ENCODE results near the gene PIGZ. TPM values are rescaled to one million over a fixed set of nuclear protein-coding genes. Genes with fewer than 3 reads are reported as not detected.
A peak's percentile ranks its signal among the peaks of the same experiment; 100 is the strongest.

PIGZ gene
- total RNA-seq, 1 donor from 2014 or later: 3.6 TPM

GRCh38 chr3:197014024-197014423 is 45.4 kb upstream of the PIGZ start:
- H3K27me3 ChIP-seq: no peaks in the 10 kb centered on the region
- no peak for TF ChIP-seq CTCF (IDR thresholded peaks at IDR 0.05)
- no peak overlapping the region for H3K27ac ChIP-seq
- ATAC-seq: no peak
- no peak for DNase-seq
- H3K4me1 ChIP-seq: no peaks in the 10 kb centered on the region
- intact Hi-C loops (cut with DNase I): no loop called here
- no peaks in the 10 kb centered on the region for H3K36me3 ChIP-seq
- H3K9me3 ChIP-seq: no peaks in the 10 kb centered on the region
- no peak overlapping the region for H3K4me3 ChIP-seq

GRCh38 chr3:197012540-197012883 is 43.9 kb upstream of the PIGZ start:
- Histone ChIP-seq H3K36me3 (no peaks in the 10 kb centered on the region), H3K27ac (no peak overlapping the region), H3K9me3 (no peaks in the 10 kb centered on the region), H3K27me3 (no peaks in the 10 kb centered on the region), H3K4me1 (no peaks in the 10 kb centered on the region), H3K4me3 (no peak overlapping the region)
- DNase-seq: no peak
- no peak for TF ChIP-seq CTCF (IDR thresholded peaks at IDR 0.05)
- intact Hi-C loops (cut with DNase I): no loop called here
- ATAC-seq: no peak

- no peak for DNase-seq
- Histone ChIP-seq H3K4me3 (no peak overlapping the region), H3K9me3 (no peaks in the 10 kb centered on the region), H3K27me3 (no peaks in the 10 kb centered on the region), H3K4me1 (no peaks in the 10 kb centered on the region), H3K36me3 (no peaks in the 10 kb centered on the region), H3K27ac (no peak overlapping the region)
- TF ChIP-seq CTCF (IDR thresholded peaks at IDR 0.05): no peak
- no peak for ATAC-seq
- intact Hi-C loops (cut with DNase I): no loop called here
Measured at GRCh38 chr3:197011780-197012539, 43.3 kb upstream of the PIGZ start.

GRCh38 chr3:197010556-197011351 is 42.1 kb upstream of the PIGZ start:
- no peak for TF ChIP-seq CTCF (IDR thresholded peaks at IDR 0.05)
- no peaks in the 10 kb centered on the region for H3K4me1 ChIP-seq
- no peak overlapping the region for H3K27ac ChIP-seq
- no peaks in the 10 kb centered on the region for H3K36me3 ChIP-seq
- no peaks in the 10 kb centered on the region for H3K9me3 ChIP-seq
- DNase-seq (no peak), ATAC-seq (peak; percentile 5)
- no peaks in the 10 kb centered on the region for H3K27me3 ChIP-seq
- intact Hi-C loops (cut with DNase I): no loop called here
- H3K4me3 ChIP-seq: no peak overlapping the region

- Histone ChIP-seq H3K36me3 (no peaks in the 10 kb centered on the region), H3K4me1 (no peaks in the 10 kb centered on the region), H3K27ac (no peak overlapping the region), H3K9me3 (no peaks in the 10 kb centered on the region), H3K4me3 (no peak overlapping the region), H3K27me3 (no peaks in the 10 kb centered on the region)
- ATAC-seq (no peak), DNase-seq (no peak)
- intact Hi-C loops (cut with DNase I): no loop called here
- no peak for TF ChIP-seq CTCF (IDR thresholded peaks at IDR 0.05)
Measured at GRCh38 chr3:197009532-197010019, 40.9 kb upstream of the PIGZ start.
